LHCN-M2 (cell line): ENCODE measurements around the gene DIO1. TPM values are rescaled to one million over a fixed set of nuclear protein-coding genes. Genes with fewer than 3 reads are reported as not detected.
"Not testable (repeated sequence)": the region's sequence is repeated elsewhere in the genome, so short reads cannot be mapped to it uniquely, and the experiment has no call there.

Experiments used
- DNase-seq: peaks from one replicate; pipeline ENCODE4 v3.0.0-alpha.2; 2012; ENCODE audit warnings: low read depth
- polyA plus RNA-seq: library from polyadenylated mRNA; unstranded; fragments of >200 nt; gene quantifications from one replicate; pipeline ENCODE4 v1.2.1, GENCODE V29; 2012; ENCODE audit warnings: missing spikeins
- total RNA-seq: library from RNA; depleted of rRNA; stranded (reverse); fragments of >200 nt; gene quantifications from 2 replicates; pipeline ENCODE4 v1.2.3, GENCODE V29; 2014; rRNA removed

Gene DIO1
- total RNA-seq: not detected in 2 replicates
- 0.05 TPM for polyA plus RNA-seq

- no peak for DNase-seq
Observed at GRCh38 chr1:53893999-53894636, at the start of gene DIO1. Gene DIO1, plus strand, starts transcription at chr1:53894187. Its CDS starts 24 bp downstream, at chr1:53894211.

DNA sequence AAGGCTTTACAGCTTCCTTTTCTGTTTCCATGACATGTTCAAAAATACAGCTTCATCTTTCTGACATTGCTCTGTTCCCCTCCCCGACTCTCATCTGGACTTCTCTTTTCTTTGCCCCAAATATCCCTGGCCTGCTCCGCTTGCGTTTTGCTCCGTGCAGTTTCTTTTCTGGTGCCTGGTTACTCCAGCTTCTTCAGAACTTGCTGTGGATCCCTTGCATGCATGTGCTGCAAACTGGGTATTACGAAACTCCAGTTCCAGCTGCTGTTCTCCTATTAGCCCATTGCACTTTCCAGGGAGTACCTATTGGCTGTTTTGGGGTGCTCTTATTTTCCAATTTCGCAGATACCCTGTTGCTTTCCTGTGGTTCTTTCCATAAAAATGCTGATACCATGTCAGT is 46.0 kb upstream of the DIO1 start:
- no peak for DNase-seq

DNA sequence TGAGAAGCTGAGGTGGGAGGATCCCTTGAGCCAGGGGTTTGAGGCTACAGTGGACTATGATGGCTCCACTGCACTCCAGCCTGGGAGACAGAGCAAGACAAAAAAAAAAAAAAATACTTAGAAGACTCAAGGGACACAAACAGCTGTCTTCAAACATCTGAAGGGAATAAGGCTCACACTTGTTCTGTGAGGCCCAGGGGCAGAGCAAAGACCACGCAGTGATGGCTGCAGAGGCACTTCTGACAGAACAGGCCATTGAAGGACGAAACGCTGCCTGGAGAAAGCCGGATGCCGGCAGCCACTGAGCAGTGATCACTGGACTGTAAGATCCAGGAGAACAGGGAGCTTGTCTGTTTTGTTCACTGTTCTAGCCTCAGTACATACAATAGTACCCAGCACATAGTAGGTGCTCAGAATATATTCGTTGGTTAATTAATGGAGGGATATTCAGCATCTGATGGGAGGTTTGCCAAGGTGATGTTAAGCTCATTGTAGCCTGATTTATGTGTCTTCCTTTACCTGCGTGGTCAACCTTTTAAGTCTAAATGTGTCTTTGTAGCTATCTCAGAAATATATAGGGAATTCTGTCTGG is 43.8 kb upstream of the DIO1 start:
- no peak for DNase-seq

- DNase-seq: peak; percentile 24
Observed at GRCh38 chr1:53851571-53852285, 42.3 kb upstream of the DIO1 start.

DNA sequence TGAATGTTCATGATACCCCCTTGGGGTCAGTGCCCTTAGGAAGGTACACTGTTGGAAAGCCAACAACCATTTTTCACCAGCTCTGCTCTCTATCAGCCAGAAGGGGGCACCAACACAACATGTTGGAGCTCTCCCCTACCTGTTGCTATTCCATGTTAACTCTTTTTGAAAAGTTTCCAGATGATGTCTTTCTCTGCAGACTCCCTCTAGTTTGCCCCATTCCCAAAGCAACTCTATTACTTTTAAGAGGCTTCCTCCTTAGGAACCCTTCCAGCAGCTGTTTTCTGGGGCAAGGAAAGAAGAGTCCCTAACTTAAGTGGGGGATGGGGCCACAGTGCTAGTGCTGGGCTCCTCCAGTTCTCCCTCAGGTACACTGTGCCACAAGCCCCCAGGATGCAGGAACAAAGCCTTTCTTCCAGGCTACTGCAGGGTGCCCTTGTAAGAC is 33.0 kb upstream of the DIO1 start:
- peak; percentile 47 for DNase-seq

GRCh38 chr1:53862507-53862906 is 31.5 kb upstream of the DIO1 start:
- no peak for DNase-seq

DNA sequence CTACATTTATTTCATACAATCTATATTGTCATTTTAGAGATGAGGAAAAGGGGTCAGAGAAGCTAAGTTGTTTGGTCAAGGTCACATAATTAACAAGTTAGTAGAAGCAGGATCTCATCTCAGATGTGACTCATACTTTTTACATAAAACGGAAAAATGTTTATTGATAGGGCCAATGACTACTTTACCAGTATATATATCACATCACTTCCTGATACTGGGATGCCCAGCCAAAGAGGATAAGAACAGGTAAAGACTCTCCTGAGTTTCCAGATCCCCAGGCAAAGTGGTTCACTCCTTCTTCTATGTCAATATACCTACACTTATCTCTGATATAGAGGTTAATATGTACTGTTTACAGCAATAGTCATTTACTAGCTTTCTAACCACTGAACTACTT is 25.4 kb upstream of the DIO1 start:
- DNase-seq: no peak

DNA sequence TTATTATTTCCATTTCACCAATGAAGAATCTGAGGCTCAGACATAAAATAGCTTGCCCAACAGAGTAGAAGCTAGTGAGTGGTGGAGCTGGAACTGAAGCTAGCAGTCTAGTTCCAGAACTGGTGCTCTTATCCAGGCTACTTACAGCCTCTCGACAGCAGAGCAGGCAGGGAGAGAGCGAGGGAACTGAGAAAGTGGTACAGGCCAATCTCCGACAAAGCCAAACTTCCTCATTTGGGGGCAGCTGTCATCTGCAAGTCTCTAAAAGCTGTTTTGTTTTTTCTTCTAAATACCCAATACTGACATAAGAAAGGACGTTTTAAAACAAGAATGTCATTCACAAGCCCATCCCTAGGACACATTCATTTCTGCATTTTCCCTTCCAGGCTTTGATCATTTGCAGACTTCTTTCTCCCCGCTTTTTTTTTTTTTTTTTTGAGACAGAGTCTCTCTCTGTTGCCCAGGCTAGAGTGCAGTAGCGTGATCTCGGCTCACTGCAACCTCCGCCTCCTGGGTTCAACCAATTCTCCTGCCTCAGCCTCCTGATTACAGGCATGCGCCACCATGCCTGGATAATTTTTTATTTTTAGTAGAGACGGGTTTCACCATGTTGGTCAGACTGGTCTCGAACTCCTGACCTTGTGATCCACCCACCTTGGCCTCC is 24.4 kb upstream of the DIO1 start:
- DNase-seq: no peak

DNA sequence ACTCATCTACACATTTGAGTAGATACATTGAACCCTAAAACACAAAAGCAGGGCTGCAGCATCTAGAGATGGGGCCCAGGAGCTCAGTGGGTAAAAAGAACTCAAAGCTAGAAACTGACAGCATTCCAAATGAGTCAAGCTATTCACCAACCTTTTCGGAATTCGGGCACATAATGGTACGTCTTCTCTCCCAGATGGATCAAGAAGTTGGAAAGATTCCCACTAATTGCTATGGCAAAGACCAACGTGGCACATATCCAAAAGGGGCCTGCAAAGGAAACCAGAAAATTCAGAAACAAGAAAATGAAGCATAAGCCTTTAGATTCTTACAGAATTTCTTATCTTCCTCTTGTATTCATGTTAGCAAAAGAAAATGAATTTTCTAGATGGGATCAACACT is 22.8 kb upstream of the DIO1 start:
- peak; percentile 6 for DNase-seq

- no peak for DNase-seq
Observed at GRCh38 chr1:53871773-53872484, 22.1 kb upstream of the DIO1 start.

GRCh38 chr1:53875150-53875549 is 18.8 kb upstream of the DIO1 start:
- not testable (repeated sequence) for DNase-seq

DNA sequence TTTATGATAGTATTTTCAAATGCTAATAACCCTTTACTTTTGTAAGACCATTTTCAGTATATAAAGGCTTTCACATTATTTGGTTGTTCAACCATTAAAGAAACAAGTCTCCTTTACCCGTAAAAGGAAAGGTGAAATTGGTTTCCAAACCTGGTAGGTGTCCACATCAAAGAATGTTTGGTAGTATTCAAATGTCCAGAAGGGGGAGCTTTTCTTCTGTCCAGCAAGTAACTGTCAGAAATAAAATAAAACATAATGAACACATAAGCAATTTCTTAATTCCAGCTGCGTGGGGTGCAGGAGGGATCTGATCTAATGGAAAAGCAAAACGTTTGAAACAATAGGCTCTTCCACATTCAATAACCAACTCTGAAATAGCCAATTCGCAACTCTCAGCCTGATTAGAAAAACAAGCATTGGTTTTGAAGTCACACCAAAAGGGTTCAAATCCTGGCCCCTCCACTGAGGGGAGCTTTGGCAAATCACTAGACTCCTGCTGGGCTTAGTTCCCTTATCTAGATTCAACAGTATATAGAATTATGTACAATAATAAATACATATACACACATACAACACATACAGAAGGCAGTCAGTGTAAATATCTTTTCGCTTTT is 15.4 kb upstream of the DIO1 start:
- DNase-seq: peak; percentile 49

DNA sequence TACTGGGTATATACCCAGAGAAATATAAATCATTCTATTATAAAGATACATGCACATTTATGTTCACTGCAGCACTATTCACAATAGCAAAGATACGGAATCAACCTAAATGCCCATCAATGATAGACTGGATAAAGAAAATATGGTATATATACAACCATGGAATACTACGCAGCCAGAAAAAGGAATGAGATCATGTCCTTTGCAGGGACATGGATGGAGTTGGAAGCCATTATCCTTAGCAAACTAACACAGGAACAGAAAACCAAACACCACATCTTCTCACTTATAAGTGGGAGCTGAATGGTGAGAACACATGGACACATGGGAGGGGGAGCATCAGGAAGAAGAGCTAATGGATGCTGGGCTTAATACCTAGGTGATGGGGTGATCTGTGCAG is 12.1 kb upstream of the DIO1 start:
- DNase-seq: not testable (repeated sequence)

- DNase-seq: not testable (repeated sequence)
Observed at GRCh38 chr1:53883600-53883999, 10.4 kb upstream of the DIO1 start.

GRCh38 chr1:53888681-53889080 is 5.3 kb upstream of the DIO1 start:
- DNase-seq: no peak

- peak; percentile 87 for DNase-seq
Observed at GRCh38 chr1:53889304-53890298, 4.4 kb upstream of the DIO1 start, which contains the start of gene YIPF1. Gene YIPF1, minus strand, starts transcription at chr1:53889797. Its CDS starts 860 bp downstream, at chr1:53888937.

DNA sequence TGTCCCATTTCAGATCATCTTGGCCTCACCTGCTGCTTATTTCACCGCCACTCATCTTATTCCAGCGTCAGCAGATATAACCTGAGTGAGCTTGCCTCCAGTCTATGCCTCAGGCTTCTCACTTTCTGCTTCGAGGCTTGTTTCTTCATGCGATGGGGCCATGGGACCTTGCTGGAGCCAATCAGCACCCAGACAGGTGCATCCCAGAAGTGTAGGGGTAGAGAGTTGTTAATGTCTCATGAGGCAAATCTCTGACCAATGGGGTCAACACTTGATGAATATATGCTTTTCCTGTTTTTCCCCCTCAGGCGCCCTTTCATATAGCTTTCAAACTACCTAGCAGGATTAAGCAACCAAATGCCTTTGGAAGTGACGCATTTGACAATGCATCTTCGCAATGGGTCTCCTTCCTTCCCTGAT is 3.5 kb upstream of the DIO1 start:
- DNase-seq: peak; percentile 29

- DNase-seq: no peak
Observed at GRCh38 chr1:53891018-53891417, 3.0 kb upstream of the DIO1 start.

DNA sequence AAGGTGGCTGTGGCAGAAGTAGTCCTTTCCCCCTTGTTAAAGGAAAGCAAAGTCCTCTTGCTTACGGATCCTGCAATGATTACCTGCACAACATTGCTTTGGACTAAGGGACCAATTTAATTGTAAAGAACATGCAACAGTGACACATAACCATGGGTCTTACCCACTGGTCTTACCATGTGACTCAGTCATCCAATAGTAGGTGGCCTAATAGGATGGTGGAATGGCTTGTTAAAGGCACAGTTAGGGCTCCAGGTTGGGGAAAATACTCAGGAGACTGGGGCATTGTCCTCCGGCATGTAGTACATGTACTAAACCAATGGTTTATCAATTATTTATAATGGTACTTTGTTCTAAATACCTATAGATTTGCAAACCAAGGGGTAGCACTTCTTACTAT is 2.3 kb upstream of the DIO1 start:
- DNase-seq: no peak

DNA sequence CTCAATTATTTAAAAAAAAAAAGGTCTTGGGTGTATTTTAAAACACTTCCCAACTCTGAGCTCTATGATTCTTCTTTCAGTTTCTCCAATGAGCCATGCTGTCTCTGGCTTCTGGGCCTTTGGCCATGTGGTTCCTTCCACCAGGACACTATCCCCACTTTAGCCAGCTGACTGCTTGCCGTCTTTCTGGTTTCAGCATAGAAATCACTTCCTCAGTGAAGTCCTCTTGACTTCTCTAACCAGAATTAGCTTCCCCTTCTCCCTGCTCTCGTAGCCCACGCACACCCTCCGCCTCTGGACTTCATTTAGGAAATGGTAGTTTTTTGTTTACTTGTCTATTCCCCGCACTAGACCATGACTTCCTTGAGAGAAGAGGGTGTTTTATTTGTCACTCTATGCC is 1.1 kb upstream of the DIO1 start:
- DNase-seq: no peak
